ENCODE data around the gene PARVB. TPM values are rescaled to one million over a fixed set of nuclear protein-coding genes. Genes with fewer than 3 reads are reported as not detected.

Gene PARVB
- total RNA-seq, 5 donors from 2014 or later (not counting 1 experiment from before 2014, with no cell fraction given), result 5.9 to 13.8 (median 8.2) TPM

- Mint-ChIP-seq H3K27me3 (no peaks in the 10 kb centered on the region), H3K4me3 (no peak overlapping the region), H3K27ac (no peak overlapping the region), H3K36me3 (peaks cover 6% of the 10 kb centered on the region), H3K4me1 (no peaks in the 10 kb centered on the region), H3K9me3 (peaks cover 0 to under 1% (median 0%) of the 10 kb centered on the region in 3 donors)
- no peaks in the 10 kb centered on the region for H3K36me3 ChIP-seq (ENCODE audit: control insufficient read depth in 2 of 2, extremely low read depth in 1 of 2, insufficient read depth in 1 of 2, low read length in 1 of 2)
- H3K4me3 ChIP-seq (ENCODE audit: control insufficient read depth in 1 of 2, extremely low read depth in 1 of 2, low read length in 1 of 2), result no peak overlapping the region
- ChIA-PET POLR2A (no interaction called here), CTCF (no interaction called here)
- 91% methylated on average over 4 of the region's 4 CpGs for WGBS (ENCODE audit: insufficient coverage)
- no peak for ATAC-seq (replicated peaks in 1 of 4)
- no peaks in the 10 kb centered on the region for H3K4me1 ChIP-seq (ENCODE audit: control insufficient read depth in 1 of 2, extremely low read depth in 1 of 2, insufficient read depth in 2 of 2, low read length in 2 of 2)
- no peaks in the 10 kb centered on the region for H3K9me3 ChIP-seq
- DNase-seq, result no peak
- H3K27ac ChIP-seq (ENCODE audit: low read length), result no peak overlapping the region
- peaks cover 0 to 3% of the 10 kb centered on the region in 2 experiments for H3K27me3 ChIP-seq (replicated peaks in 1 of 2; ENCODE audit: control insufficient read depth in 2 of 2, extremely low read depth in 1 of 2, insufficient read depth in 2 of 2, low read length in 1 of 2)
Measured at GRCh38 chr22:44143105-44143474, 119.0 kb downstream of the PARVB start.

GRCh38 chr22:44143579-44143978 lies 119.5 kb downstream of the PARVB start:
- Histone ChIP-seq H3K4me1 (ENCODE audit: control insufficient read depth in 1 of 2, extremely low read depth in 1 of 2, insufficient read depth in 2 of 2, low read length in 2 of 2) (no peaks in the 10 kb centered on the region), H3K4me3 (ENCODE audit: control insufficient read depth in 1 of 2, extremely low read depth in 1 of 2, low read length in 1 of 2) (no peak overlapping the region), H3K36me3 (ENCODE audit: control insufficient read depth in 2 of 2, extremely low read depth in 1 of 2, insufficient read depth in 1 of 2, low read length in 1 of 2) (no peaks in the 10 kb centered on the region), H3K27me3 (replicated peaks in 1 of 2; ENCODE audit: control insufficient read depth in 2 of 2, extremely low read depth in 1 of 2, insufficient read depth in 2 of 2, low read length in 1 of 2) (peaks cover 0 to 3% of the 10 kb centered on the region in 2 experiments), H3K27ac (ENCODE audit: low read length) (no peak overlapping the region), H3K9me3 (no peaks in the 10 kb centered on the region)
- ChIA-PET POLR2A (no interaction called here), CTCF (no interaction called here)
- DNase-seq, result no peak
- Mint-ChIP-seq H3K9me3 (no peaks in the 10 kb centered on the region), H3K4me3 (no peak overlapping the region), H3K27me3 (no peaks in the 10 kb centered on the region), H3K36me3 (peaks cover 3% of the 10 kb centered on the region), H3K4me1 (no peaks in the 10 kb centered on the region), H3K27ac (no peak overlapping the region)
- no peak for ATAC-seq (replicated peaks in 1 of 4)
- WGBS (ENCODE audit: insufficient coverage), result 100% methylated on average over 1 of the region's 9 CpGs

GRCh38 chr22:44144046-44144569 lies 120.0 kb downstream of the PARVB start:
- H3K4me1 Mint-ChIP-seq, result no peaks in the 10 kb centered on the region
- CTCF ChIA-PET, result no interaction called here
- POLR2A ChIA-PET, result no interaction called here
- no peaks in the 10 kb centered on the region for H3K27me3 Mint-ChIP-seq
- no peak overlapping the region for H3K4me3 Mint-ChIP-seq
- Histone ChIP-seq H3K4me1 (ENCODE audit: control insufficient read depth in 1 of 2, extremely low read depth in 1 of 2, insufficient read depth in 2 of 2, low read length in 2 of 2) (no peaks in the 10 kb centered on the region), H3K4me3 (ENCODE audit: control insufficient read depth in 1 of 2, extremely low read depth in 1 of 2, low read length in 1 of 2) (no peak overlapping the region), H3K27ac (ENCODE audit: low read length) (no peak overlapping the region), H3K36me3 (ENCODE audit: control insufficient read depth in 2 of 2, extremely low read depth in 1 of 2, insufficient read depth in 1 of 2, low read length in 1 of 2) (peaks cover 0 to 4% of the 10 kb centered on the region in 2 donors), H3K9me3 (no peaks in the 10 kb centered on the region), H3K27me3 (replicated peaks in 1 of 2; ENCODE audit: control insufficient read depth in 2 of 2, extremely low read depth in 1 of 2, insufficient read depth in 2 of 2, low read length in 1 of 2) (peaks cover 0 to 6% of the 10 kb centered on the region in 2 experiments)
- no peaks in the 10 kb centered on the region for H3K9me3 Mint-ChIP-seq
- WGBS (ENCODE audit: insufficient coverage), result no CpG with 5 or more reads among the region's 10 CpGs
- no peak overlapping the region for H3K27ac Mint-ChIP-seq
- H3K36me3 Mint-ChIP-seq, result peaks cover 3% of the 10 kb centered on the region
- ATAC-seq (replicated peaks in 1 of 4) (no peak), DNase-seq (no peak)

- no peaks in the 10 kb centered on the region for H3K9me3 ChIP-seq
- peaks cover 0 to 4% of the 10 kb centered on the region in 2 donors for H3K36me3 ChIP-seq (ENCODE audit: control insufficient read depth in 2 of 2, extremely low read depth in 1 of 2, insufficient read depth in 1 of 2, low read length in 1 of 2)
- DNase-seq (no peak), ATAC-seq (replicated peaks in 1 of 4) (no peak)
- CTCF ChIA-PET, result no interaction called here
- H3K4me3 ChIP-seq (ENCODE audit: control insufficient read depth in 1 of 2, extremely low read depth in 1 of 2, low read length in 1 of 2), result no peak overlapping the region
- H3K27me3 ChIP-seq (replicated peaks in 1 of 2; ENCODE audit: control insufficient read depth in 2 of 2, extremely low read depth in 1 of 2, insufficient read depth in 2 of 2, low read length in 1 of 2), result peaks cover 0 to 8% of the 10 kb centered on the region in 2 experiments
- H3K4me1 ChIP-seq (ENCODE audit: control insufficient read depth in 1 of 2, extremely low read depth in 1 of 2, insufficient read depth in 2 of 2, low read length in 2 of 2), result no peaks in the 10 kb centered on the region
- Mint-ChIP-seq H3K36me3 (no peaks in the 10 kb centered on the region), H3K27ac (no peak overlapping the region), H3K4me1 (no peaks in the 10 kb centered on the region), H3K4me3 (no peak overlapping the region), H3K27me3 (peaks cover 0 to 1% of the 10 kb centered on the region in 2 donors), H3K9me3 (no peaks in the 10 kb centered on the region)
- POLR2A ChIA-PET, result no interaction called here
- no peak overlapping the region for H3K27ac ChIP-seq (ENCODE audit: low read length)
- 98% methylated on average over 7 of the region's 8 CpGs for WGBS (ENCODE audit: insufficient coverage)
Measured at GRCh38 chr22:44145544-44145943, 121.4 kb downstream of the PARVB start.

- no peaks in the 10 kb centered on the region for H3K36me3 Mint-ChIP-seq
- DNase-seq (no peak), ATAC-seq (replicated peaks in 1 of 4) (no peak)
- no peaks in the 10 kb centered on the region for H3K4me1 ChIP-seq (ENCODE audit: control insufficient read depth in 1 of 2, extremely low read depth in 1 of 2, insufficient read depth in 2 of 2, low read length in 2 of 2)
- WGBS (ENCODE audit: insufficient coverage), result 95% methylated on average over 28 of the region's 33 CpGs
- H3K27ac ChIP-seq (ENCODE audit: low read length), result no peak overlapping the region
- peaks cover 0 to 1% of the 10 kb centered on the region in 2 donors for H3K27me3 Mint-ChIP-seq
- no peaks in the 10 kb centered on the region for H3K9me3 Mint-ChIP-seq
- POLR2A ChIA-PET, result no interaction called here
- H3K9me3 ChIP-seq, result no peaks in the 10 kb centered on the region
- H3K4me3 ChIP-seq (ENCODE audit: control insufficient read depth in 1 of 2, extremely low read depth in 1 of 2, low read length in 1 of 2), result no peak overlapping the region
- peaks cover 0 to 4% of the 10 kb centered on the region in 2 donors for H3K36me3 ChIP-seq (ENCODE audit: control insufficient read depth in 2 of 2, extremely low read depth in 1 of 2, insufficient read depth in 1 of 2, low read length in 1 of 2)
- CTCF ChIA-PET, result no interaction called here
- H3K27ac Mint-ChIP-seq, result no peak overlapping the region
- peaks cover 0 to 8% of the 10 kb centered on the region in 2 experiments for H3K27me3 ChIP-seq (replicated peaks in 1 of 2; ENCODE audit: control insufficient read depth in 2 of 2, extremely low read depth in 1 of 2, insufficient read depth in 2 of 2, low read length in 1 of 2)
- no peaks in the 10 kb centered on the region for H3K4me1 Mint-ChIP-seq
- H3K4me3 Mint-ChIP-seq, result peak overlapping the region in 1 of 3 donors; percentile 29
Measured at GRCh38 chr22:44146088-44146861, 122.2 kb downstream of the PARVB start.

GRCh38 chr22:44147008-44147645 lies 123.0 kb downstream of the PARVB start:
- H3K9me3 Mint-ChIP-seq, result no peaks in the 10 kb centered on the region
- no peak for DNase-seq
- WGBS (ENCODE audit: insufficient coverage), result 87% methylated on average over 12 of the region's 12 CpGs
- no peaks in the 10 kb centered on the region for H3K4me1 Mint-ChIP-seq
- ChIA-PET CTCF (no interaction called here), POLR2A (no interaction called here)
- Histone ChIP-seq H3K36me3 (ENCODE audit: control insufficient read depth in 2 of 2, extremely low read depth in 1 of 2, insufficient read depth in 1 of 2, low read length in 1 of 2) (peaks cover 0 to 6% of the 10 kb centered on the region in 2 donors), H3K27me3 (replicated peaks in 1 of 2; ENCODE audit: control insufficient read depth in 2 of 2, extremely low read depth in 1 of 2, insufficient read depth in 2 of 2, low read length in 1 of 2) (peaks cover 0 to 8% of the 10 kb centered on the region in 2 experiments), H3K9me3 (no peaks in the 10 kb centered on the region), H3K4me1 (ENCODE audit: control insufficient read depth in 1 of 2, extremely low read depth in 1 of 2, insufficient read depth in 2 of 2, low read length in 2 of 2) (no peaks in the 10 kb centered on the region), H3K27ac (ENCODE audit: low read length) (no peak overlapping the region), H3K4me3 (ENCODE audit: control insufficient read depth in 1 of 2, extremely low read depth in 1 of 2, low read length in 1 of 2) (no peak overlapping the region)
- no peak overlapping the region for H3K4me3 Mint-ChIP-seq
- H3K27me3 Mint-ChIP-seq, result peaks cover 0 to 1% of the 10 kb centered on the region in 2 donors
- no peaks in the 10 kb centered on the region for H3K36me3 Mint-ChIP-seq
- H3K27ac Mint-ChIP-seq, result no peak overlapping the region
- ATAC-seq (replicated peaks in 1 of 4), result no peak

Data from T-cell (primary cell).